K562 (cell line): ENCODE data around the gene ANXA7. TPM values are rescaled to one million over a fixed set of nuclear protein-coding genes. Genes with fewer than 3 reads are reported as not detected.

ENCODE experiments used
- ATAC-seq: fragments of 200-7000 bp; cut with Tn5 transposase; 3 replicates; pipeline ENCODE4 v1.9.1; 2020; ENCODE audit warnings: moderate library complexity
- BruUV-seq: library from RNA; stranded (reverse); fragments of 400-500 nt; replicated peaks from 2 replicates; lab custom pipeline; 2021; lab: Mats Ljungman, UMichigan
- CTCF ChIA-PET: fragments of 300-600 bp; formaldehyde crosslinking; extraction: SDS; loops from one replicate; lab custom pipeline; 2021; ENCODE audit warnings: low intra/inter-chr PET ratio; lab: Yijun Ruan, JAX
- POLR2A ChIA-PET: fragments of 300-600, 350-650 bp; sonication (Branson Sonifier 250); formaldehyde crosslinking; extraction: SDS; loops from one replicate; lab custom pipeline; 2021; ENCODE audit warnings: antibody characterized with exemption, inconsistent platforms; lab: Yijun Ruan, JAX
- DNase-seq, 4 experiments: peaks; one replicate each; pipeline versions ENCODE4 v3.0.0 to v3.0.0-alpha.2; 2011 to 2018; ENCODE audit warnings: low spot score in 3 of 4, mixed read lengths in 3 of 4; ENCODE audit errors: extremely low read depth in 1 of 4
- FAIRE-seq: peaks from 2 replicates; lab custom pipeline; 2011; peaks lifted over from hg19 to GRCh38; lab: Jason Lieb, UNC
- H2AFZ ChIP-seq: 2 replicates; pipeline ENCODE4 v1.6.0; 2011; ENCODE audit warnings: low read depth, low read length, control low read depth, inconsistent platforms
- H3K27ac ChIP-seq: fragments of 200-600 bp; 3 replicates; pipeline ENCODE4 v1.8.0; 2011; ENCODE audit warnings: low read depth, mild to moderate bottlenecking, control low read depth, inconsistent platforms, low read length, moderate library complexity, mixed read lengths; ENCODE audit errors: extremely low read depth
- H3K27me3 ChIP-seq, 2 experiments: fragments of 300-600 bp in 1 of 2; 2 replicates in 1 of 2; 3 replicates in 1 of 2; pipeline versions ENCODE4 v1.6.0 to v1.8.0; 2011; ENCODE audit warnings: inconsistent platforms in 2 of 2, low read length in 2 of 2, mild to moderate bottlenecking in 1 of 2, mixed read lengths in 1 of 2, moderate library complexity in 1 of 2; ENCODE audit not compliant: control insufficient read depth in 2 of 2, insufficient read depth in 2 of 2
- H3K36me3 ChIP-seq: fragments of 300-600 bp; 3 replicates; pipeline ENCODE4 v1.8.0; 2011; ENCODE audit warnings: mild to moderate bottlenecking, low read length, inconsistent platforms; ENCODE audit not compliant: control insufficient read depth, insufficient read depth
- H3K4me1 ChIP-seq, 2 experiments: fragments of 200-600 bp in 1 of 2; replicated peaks in 1 of 2; 2 replicates in 1 of 2; 3 replicates in 1 of 2; pipeline versions ENCODE4 v1.5.1 to v1.8.0; 2011; ENCODE audit warnings: inconsistent platforms in 2 of 2, low read length in 2 of 2, mild to moderate bottlenecking in 1 of 2, mixed read lengths in 1 of 2, moderate library complexity in 1 of 2; ENCODE audit not compliant: control insufficient read depth in 2 of 2, insufficient read depth in 2 of 2
- H3K4me2 ChIP-seq: 2 replicates; pipeline ENCODE4 v1.6.1; 2011; ENCODE audit warnings: low read length, control low read depth, inconsistent platforms, mixed read lengths; ENCODE audit not compliant: insufficient read depth
- H3K4me3 ChIP-seq: fragments of 200-600 bp; sonication (generic), shearing (Covaris generic); 2 replicates; pipeline ENCODE4 v1.5.1; 2016; ENCODE audit warnings: control low read depth, inconsistent platforms
- H3K79me2 ChIP-seq: fragments of 200-600 bp; 3 replicates; pipeline ENCODE4 v1.8.0; 2011; ENCODE audit warnings: low read length, inconsistent platforms; ENCODE audit not compliant: control insufficient read depth, insufficient read depth
- H3K9ac ChIP-seq, 2 experiments: 2 replicates each; pipeline versions ENCODE4 v1.6.0 to v1.6.1; 2011; ENCODE audit warnings: low read depth in 2 of 2, low read length in 2 of 2, control low read depth in 1 of 2, inconsistent platforms in 1 of 2, mild to moderate bottlenecking in 1 of 2, mixed read lengths in 1 of 2; ENCODE audit not compliant: insufficient read depth in 1 of 2
- H3K9me1 ChIP-seq: one replicate; pipeline ENCODE4 v1.6.0; 2011; ENCODE audit warnings: inconsistent platforms, mild to moderate bottlenecking, low read length, moderate library complexity; ENCODE audit not compliant: control insufficient read depth, insufficient read depth
- H3K9me3 ChIP-seq: replicated peaks from 2 replicates; pipeline ENCODE4 v1.5.1; 2011; ENCODE audit warnings: low read depth, low read length, inconsistent platforms; ENCODE audit not compliant: control insufficient read depth, insufficient read depth
- H4K20me1 ChIP-seq: replicated peaks from 2 replicates; pipeline ENCODE4 v1.6.1; 2011; ENCODE audit warnings: low read length, inconsistent platforms, mixed read lengths; ENCODE audit not compliant: control insufficient read depth, insufficient read depth
- HNRNPUL1 ChIP-seq: fragments of 200-400 bp; formaldehyde crosslinking; IDR thresholded peaks from 2 replicates; pipeline ENCODE4 v1.6.1; 2017; ENCODE audit warnings: low read length
- NCOR1 ChIP-seq: fragments of 450-650 bp; IDR thresholded peaks from 2 replicates; pipeline ENCODE4 v1.6.1; 2016; ENCODE audit warnings: mild to moderate bottlenecking, moderate library complexity
- SPI1 ChIP-seq: IDR thresholded peaks from 2 replicates; pipeline ENCODE4 v1.6.1; 2011; ENCODE audit warnings: low read depth, low read length, control low read depth, borderline replicate concordance
- ZBTB34 ChIP-seq: fragments of 250-450 bp; sonication (Bioruptor Pico); IDR thresholded peaks from 2 replicates; pipeline ENCODE4 v1.8.0; 2021; ENCODE audit warnings: mild to moderate bottlenecking, moderate library complexity
- ZNF212 ChIP-seq: fragments of 450-650 bp; formaldehyde crosslinking; IDR thresholded peaks from 2 replicates; pipeline ENCODE4 v1.4.0; 2020; ENCODE audit warnings: mild to moderate bottlenecking
- ZNF639 ChIP-seq, 2 experiments: fragments of 200-800 bp in 1 of 2; sonication (Bioruptor generic) in 1 of 2; sonication (generic) in 1 of 2; formaldehyde crosslinking in 1 of 2; IDR thresholded peaks in 1 of 2; conservative IDR thresholded peaks in 1 of 2; 2 replicates each; pipeline versions ENCODE4 v1.5.0 to v1.6.1; 2016 to 2020; ENCODE audit warnings: missing compliant biosample characterization in 1 of 2, missing genetic modification characterization in 1 of 2, missing genetic modification reagents in 1 of 2
- WGBS: fragments of 100-300 bp; shearing (Covaris generic); methylation state at CpG from one replicate; pipeline ENCODE4 v1.1.6; 2016; ENCODE audit warnings: low coverage, mixed read lengths; ENCODE audit not compliant: insufficient coverage; ENCODE audit errors: missing lambda C conversion rate; 5-methylcytosine and 5-hydroxymethylcytosine counted together
- in situ Hi-C: fragments of 300-500 bp; cut with MboI; formaldehyde crosslinking; loops from 4 replicates; pipeline ENCODE4 v1.15.0; 2018; ENCODE audit warnings: inconsistent platforms, mixed read lengths
- intact Hi-C: fragments of 100-400 bp; cut with micrococcal nuclease; formaldehyde crosslinking; loops from 2 replicates; pipeline ENCODE4 v1.14.2; 2022
- polyA plus RNA-seq, 8 experiments: library from polyadenylated mRNA; depleted of rRNA in 4 of 8; stranded (reverse) in 5 of 8; unstranded in 3 of 8; fragments of >200 nt; fragmentation: Nextera tagmentation in 2 of 8; fragmentation: Illumina TruSeq in 1 of 8; extraction: Ambion mirVana in 2 of 8; extraction: Trizol in 1 of 8; gene quantifications; 2 replicates each; pipeline versions ENCODE4 v1.2.1 to v1.2.3, GENCODE V29; 2011 to 2014; ENCODE audit warnings: inconsistent platforms in 1 of 8, missing spikeins in 1 of 8
- total RNA-seq, 7 experiments: library from RNA; depleted of rRNA in 6 of 7; stranded (reverse); fragments of >200 nt in 6 of 7; fragmentation: Illumina TruSeq in 2 of 7; extraction: Trizol in 2 of 7; gene quantifications; 2 replicates each; pipeline versions ENCODE4 v1.2.1 to v1.2.3, GENCODE V29; 2011 to 2021; ENCODE audit warnings: low replicate concordance in 1 of 7

ANXA7 gene
- total and polyA plus RNA-seq, 9 of the 15 experiments (the other 6 are each of a cell fraction or from before 2014, with no cell fraction given): 81.6 to 157 (median 122) TPM

- TF ChIP-seq ZNF212 (CRISPR knock-in tag) (no peak), NCOR1 (peak; percentile 100), ZBTB34 (CRISPR knock-in tag) (no peak), SPI1 (peak; percentile 43; the same call in 1 of the 2 replicates), ZNF639 (CRISPR knock-in tag; conservative IDR thresholded peaks at IDR 0.05 in 1 of 2, IDR thresholded peaks at IDR 0.05 in 1 of 2) (peak in 1 of 2 experiments; percentile 97; a peak in 2 of 4 replicates)
These were observed 42.5 kb upstream of the ANXA7 start (continued) for GRCh38 chr10:73456187-73456890.

GRCh38 chr10:73449113-73449512 lies 35.3 kb upstream of the ANXA7 start:
- Histone ChIP-seq H4K20me1 (no peaks in the 10 kb centered on the region), H3K9ac (no peak overlapping the region), H2AFZ (no peak overlapping the region), H3K9me1 (no peaks in the 10 kb centered on the region), H3K9me3 (no peaks in the 10 kb centered on the region), H3K4me2 (no peak overlapping the region), H3K4me3 (no peak overlapping the region), H3K4me1 (no peaks in the 10 kb centered on the region), H3K36me3 (peaks cover 17% of the 10 kb centered on the region; the same call in 2 of the 3 replicates), H3K79me2 (no peaks in the 10 kb centered on the region), H3K27ac (no peak overlapping the region), H3K27me3 (no peaks in the 10 kb centered on the region)
- no TSS peak for BruUV-seq
- POLR2A ChIA-PET: interaction anchor here (0.6 kb wide), 1 partner anchor 438 kb away, joined by 3 read pairs; no protein-coding TSS in a partner anchor
- no peak for ATAC-seq
- 24% methylated on average over 1 of the region's 1 CpG for WGBS
- no peak for TF ChIP-seq HNRNPUL1
- CTCF ChIA-PET: no interaction called here
- no peak for DNase-seq
- in situ Hi-C loops (no loop called here), intact Hi-C loops (no loop called here)
- peak; percentile 78 for FAIRE-seq
